ENCODE data around the gene CPNE4. TPM values are rescaled to one million over a fixed set of nuclear protein-coding genes. Genes with fewer than 3 reads are reported as not detected.

Gene CPNE4
- total RNA-seq, 1 donor from 2014 or later: 0.20 TPM

DNA sequence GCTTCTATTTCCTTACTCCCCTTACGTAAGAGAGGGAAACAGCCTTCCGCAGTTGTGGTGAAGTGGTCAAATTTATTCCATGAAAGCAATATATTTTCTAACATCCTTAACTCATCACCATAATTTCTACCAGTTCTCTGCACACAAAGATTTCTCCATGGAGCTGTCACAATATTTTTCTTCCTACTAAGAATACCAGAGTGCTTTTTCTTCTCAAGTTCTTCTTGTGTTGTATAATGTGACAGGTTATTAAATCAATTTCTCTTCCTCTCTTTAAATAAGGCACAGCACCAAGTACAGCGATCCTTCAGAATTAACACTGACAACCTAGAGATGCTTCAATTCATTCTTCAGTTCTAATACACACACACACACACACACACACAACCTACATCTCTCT, 153.0 kb downstream of the CPNE4 start:
- no peak for DNase-seq (ENCODE audit: low spot score)

DNA sequence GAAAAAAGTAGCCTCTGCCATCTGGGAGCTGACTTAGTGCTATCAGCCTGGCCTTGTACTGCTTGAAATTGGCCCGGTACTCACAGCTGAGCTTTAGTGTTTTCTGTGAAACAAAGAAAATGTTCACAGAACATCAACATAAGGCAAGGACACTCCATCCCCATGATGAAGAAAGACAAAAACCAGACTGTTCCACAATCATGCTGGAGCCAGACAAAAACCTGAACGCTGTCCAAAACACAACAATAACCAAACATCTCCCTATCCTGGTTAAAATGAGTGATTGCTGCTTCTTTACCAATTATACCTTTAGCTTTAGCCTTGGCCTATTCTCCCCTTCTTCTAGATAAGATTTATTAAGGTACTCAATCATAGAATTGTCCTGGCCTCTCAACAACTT, 153.9 kb downstream of the CPNE4 start:
- no peak for DNase-seq (ENCODE audit: low spot score)

- DNase-seq (ENCODE audit: low spot score): no peak
These were observed 166.6 kb downstream of the CPNE4 start for GRCh38 chr3:131868203-131868602.

GRCh38 chr3:131856171-131856570, 178.6 kb downstream of the CPNE4 start:
- DNase-seq (ENCODE audit: low spot score): no peak

DNA sequence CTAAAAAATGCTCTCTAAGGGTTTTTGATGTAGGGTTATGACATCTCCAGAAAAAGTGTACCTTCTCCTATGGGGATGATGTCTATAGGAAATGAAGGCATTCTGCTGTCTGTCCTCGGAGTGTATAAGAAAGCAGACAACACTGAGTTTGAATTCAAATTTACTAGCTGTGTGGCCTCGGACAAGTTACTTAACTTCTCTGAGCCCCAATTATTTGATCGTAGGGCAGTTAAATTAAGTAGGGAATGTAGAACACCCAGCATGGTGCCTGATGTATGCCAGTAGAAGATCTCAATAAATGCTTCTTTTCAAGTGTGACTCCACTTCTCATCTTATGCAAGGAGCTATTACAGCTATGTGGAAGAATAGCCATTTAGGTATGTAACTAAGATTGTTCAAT, 184.6 kb downstream of the CPNE4 start:
- DNase-seq (ENCODE audit: low spot score): no peak

GRCh38 chr3:131849616-131850015, 185.2 kb downstream of the CPNE4 start:
- DNase-seq (ENCODE audit: low spot score): no peak

GRCh38 chr3:131847966-131848510, 186.8 kb downstream of the CPNE4 start:
- DNase-seq (ENCODE audit: low spot score): no peak

DNA sequence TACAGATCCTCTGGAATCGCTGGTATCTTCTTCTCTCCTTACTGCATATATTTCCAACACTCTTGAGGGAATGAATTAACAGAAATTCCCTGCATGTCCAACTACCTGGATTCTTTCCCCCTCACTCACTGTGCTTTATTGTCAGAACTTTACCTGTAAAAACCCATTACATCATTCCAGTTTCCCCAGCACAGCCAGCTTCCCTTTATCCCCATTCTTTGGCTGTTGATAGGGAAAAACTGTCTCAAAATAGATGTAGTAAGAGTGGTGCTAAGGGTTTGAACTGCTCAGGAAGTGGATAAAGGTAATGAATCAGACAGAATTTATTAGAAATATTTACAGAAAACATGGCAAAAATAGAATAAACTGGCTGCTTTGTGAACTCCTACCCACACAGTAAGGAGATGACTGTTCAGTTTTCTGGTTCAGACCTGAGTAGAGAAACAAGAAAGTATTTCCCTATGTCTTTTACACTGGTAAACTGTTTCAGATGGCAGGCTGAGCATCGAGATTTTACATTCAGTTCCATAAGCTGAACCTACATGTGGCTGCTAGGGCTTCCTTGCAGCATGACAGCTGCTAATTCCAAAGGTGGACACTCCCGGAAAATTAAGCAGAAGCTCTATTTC, 188.4 kb downstream of the CPNE4 start:
- no peak for DNase-seq (ENCODE audit: low spot score)

DNA sequence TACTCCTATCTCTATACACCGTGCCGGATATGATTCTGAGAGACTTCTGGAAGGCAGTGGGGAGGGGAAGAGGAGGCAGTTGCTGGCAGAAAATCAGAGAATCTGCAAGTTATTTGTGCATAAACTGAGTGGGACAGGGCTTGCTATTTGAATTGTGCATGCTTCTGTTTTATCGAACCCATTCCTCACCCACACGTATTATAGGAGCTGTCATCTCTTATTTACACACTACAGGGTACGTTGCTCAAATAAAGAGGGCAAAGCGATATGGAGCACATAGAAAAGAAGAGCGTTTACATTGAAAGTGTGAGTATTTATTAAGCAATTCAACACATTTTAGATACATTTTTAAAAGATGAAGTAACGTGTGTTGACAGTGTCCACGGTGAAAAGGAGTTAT, 191.6 kb downstream of the CPNE4 start:
- DNase-seq (ENCODE audit: low spot score): no peak

DNA sequence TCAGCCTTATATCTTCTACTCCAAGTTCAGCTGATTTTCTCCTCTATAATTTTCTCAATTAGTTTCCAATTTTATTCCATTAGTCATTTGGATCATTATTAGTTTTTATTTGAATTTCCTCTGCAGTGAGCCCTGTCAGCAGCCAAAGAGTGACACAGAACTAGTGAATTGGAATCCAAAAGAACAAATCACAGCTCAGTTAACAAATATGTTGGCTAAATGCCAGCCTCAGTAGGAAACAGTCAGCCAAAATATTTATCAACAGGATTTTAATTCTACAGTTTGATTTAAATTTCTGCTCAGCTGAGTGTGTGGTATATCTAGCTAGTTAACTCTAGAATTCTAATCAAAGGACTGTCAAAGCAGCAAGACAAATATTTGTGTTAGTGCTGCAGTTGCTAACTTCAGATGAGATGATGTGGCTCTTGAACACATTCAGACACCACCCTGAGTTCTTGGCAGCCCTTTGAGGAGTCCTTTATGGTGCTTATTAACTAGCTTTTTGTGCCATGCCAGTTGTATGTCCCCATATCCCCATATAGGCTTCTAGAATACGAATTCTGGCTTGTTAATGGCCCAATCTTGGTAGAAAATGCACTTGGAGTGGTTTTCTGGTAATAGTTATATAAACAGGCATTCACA, 194.5 kb downstream of the CPNE4 start:
- DNase-seq (ENCODE audit: low spot score): no peak

DNA sequence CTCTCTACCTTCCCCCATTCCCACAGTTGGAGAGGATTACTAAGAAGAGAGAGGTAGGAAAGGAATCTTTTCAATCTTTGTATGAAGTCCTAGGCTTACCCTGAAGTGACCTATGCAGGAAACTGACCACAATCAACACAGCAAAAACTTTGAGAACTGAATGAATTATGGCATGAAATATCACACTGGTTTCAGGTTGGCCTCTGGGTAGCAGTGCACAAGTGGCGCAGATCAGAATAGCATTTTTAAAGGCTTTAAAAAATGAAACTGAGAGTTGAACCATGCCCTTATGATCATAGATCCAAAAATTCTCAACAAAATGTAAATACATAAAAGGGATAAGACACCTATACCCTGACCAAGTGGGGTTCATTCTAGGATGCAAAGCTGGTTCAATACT, 198.9 kb downstream of the CPNE4 start:
- DNase-seq (ENCODE audit: low spot score): no peak

GRCh38 chr3:131831608-131832007, 203.2 kb downstream of the CPNE4 start:
- DNase-seq (ENCODE audit: low spot score): no peak

DNA sequence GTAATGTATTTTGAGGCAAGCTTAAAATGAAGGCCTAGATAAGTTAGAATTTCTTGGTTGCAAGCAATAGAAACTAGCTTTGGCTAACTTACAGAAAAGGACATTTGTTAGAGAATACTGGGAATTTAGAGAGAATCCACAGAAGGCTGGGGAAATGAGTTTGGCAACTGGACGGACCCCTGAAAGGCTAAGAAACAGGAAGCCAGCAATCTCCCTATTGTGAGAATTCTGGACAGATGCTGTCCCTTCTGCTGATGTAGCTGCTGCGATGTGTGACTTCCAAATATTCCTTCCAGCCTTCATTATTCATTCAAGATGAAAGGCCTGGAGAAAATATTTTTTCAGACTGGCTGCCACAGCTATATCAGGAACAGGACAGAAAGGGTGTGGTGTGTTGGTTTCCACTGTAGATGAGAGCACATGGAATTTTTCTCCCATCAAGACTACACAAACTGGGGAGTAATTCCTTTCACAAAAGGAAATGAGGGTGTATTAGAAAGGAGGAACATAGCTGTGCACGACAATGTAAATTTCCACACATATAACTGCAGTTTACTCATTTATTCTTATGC, 213.5 kb downstream of the CPNE4 start:
- no peak for DNase-seq (ENCODE audit: low spot score)

- no peak for DNase-seq (ENCODE audit: low spot score)
These were observed 215.3 kb downstream of the CPNE4 start for GRCh38 chr3:131819381-131820055.

GRCh38 chr3:131812433-131812832, 222.4 kb downstream of the CPNE4 start:
- DNase-seq (ENCODE audit: low spot score): no peak

- DNase-seq (ENCODE audit: low spot score): no peak
These were observed 223.3 kb downstream of the CPNE4 start for GRCh38 chr3:131811481-131811880.

DNA sequence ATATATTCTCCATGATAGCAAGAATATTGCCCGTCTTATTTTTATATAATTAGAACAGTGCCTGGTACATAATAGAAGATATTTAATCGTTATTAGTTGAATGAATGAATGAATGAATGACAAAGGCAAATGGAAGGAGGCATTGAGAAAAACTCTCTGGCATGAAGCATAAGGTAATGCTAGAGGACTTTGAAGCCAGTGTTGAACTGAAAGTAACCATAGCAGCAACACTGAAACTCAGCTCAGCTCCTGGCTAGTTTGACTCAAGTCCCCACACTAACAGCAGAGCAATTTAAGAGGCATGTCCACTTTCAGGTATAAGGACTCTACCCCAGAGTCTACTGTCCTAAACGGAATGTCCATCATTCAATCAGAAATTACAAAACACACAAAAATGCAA, 227.0 kb downstream of the CPNE4 start:
- DNase-seq (ENCODE audit: low spot score): no peak

GRCh38 chr3:131806736-131807135, 228.1 kb downstream of the CPNE4 start:
- DNase-seq (ENCODE audit: low spot score): no peak

- DNase-seq (ENCODE audit: low spot score): peak; percentile 20
These were observed 230.2 kb downstream of the CPNE4 start for GRCh38 chr3:131804565-131805133.

DNA sequence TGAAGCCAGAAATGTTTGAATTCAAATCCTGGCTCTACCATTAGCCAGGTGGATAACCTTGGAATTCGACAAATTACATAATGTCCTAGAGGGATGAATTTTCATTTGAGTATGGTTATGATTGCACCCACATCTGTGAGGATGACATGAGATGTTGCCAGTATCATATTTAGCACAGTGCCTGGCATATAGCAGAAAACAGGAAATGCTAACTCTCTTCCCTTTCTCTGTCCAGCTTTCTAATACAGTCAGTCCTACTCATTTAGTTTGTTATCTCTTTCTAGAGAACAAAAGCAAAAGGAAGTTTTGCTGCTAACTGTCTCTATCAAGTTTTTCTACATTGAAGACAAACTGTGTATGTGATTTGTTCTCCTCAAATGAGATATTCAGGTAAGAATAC, 231.7 kb downstream of the CPNE4 start:
- no peak for DNase-seq (ENCODE audit: low spot score)

DNA sequence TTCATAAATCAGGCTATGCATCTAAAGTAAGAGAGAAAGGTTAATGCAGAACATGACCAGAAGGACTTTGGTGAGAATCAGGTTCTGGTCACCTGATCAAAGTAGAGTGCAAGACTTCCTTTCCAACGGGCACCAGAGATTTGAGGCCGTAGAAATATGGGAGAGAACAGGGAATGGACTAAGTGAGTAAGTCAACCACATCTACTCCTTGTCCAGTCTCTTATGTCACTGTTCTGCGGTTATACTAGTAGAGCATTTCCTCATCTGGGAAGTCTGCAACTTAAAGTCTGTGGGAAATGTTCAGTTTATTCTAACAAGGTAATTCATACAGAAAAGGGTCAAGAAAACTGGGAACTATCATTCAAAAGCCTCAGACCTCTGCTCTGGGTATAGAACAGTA, 232.8 kb downstream of the CPNE4 start:
- DNase-seq (ENCODE audit: low spot score): no peak

DNA sequence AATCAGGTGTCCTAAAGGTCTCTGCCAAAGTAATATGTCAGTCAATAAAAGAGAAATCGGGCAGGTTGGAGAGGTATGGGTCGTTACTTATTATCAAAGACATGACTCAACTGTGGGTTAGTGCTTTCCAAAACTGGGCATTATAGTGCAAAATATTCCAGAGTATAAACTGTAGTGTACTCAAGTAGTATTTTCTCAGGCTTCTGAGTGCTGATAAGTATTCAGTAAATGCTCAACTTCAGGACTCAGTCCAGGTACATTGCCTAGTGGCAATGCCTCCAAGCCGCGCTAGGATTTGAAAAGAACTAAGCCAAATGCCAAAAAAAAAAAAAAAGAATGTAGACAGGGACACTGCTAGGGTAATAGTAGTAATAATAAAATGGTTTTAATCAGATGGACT, 233.2 kb downstream of the CPNE4 start:
- DNase-seq (ENCODE audit: low spot score): no peak

All from mucosa of gallbladder (tissue), 1 donor.